HTR-8/SVneo (cell line): ENCODE results near the gene USP40.

Source experiments
- DNase-seq: peaks from one replicate; pipeline ENCODE4 v3.0.0; 2011; ENCODE audit warnings: low spot score, mixed read lengths; ENCODE audit not compliant: insufficient read length
- FAIRE-seq: peaks from 2 replicates; lab custom pipeline; 2011; peaks lifted over from hg19 to GRCh38; lab: Jason Lieb, UNC

The USP40 gene

GRCh38 chr2:233479616-233480489 lies 86.7 kb downstream of the USP40 start:
- DNase-seq (no peak), FAIRE-seq (no peak)

GRCh38 chr2:233477548-233478433 lies 88.8 kb downstream of the USP40 start:
- DNase-seq (no peak), FAIRE-seq (no peak)

- no peak for FAIRE-seq
- DNase-seq = no peak
These were observed 89.7 kb downstream of the USP40 start for GRCh38 chr2:233476651-233477547.

GRCh38 chr2:233476063-233476410 lies 90.5 kb downstream of the USP40 start:
- FAIRE-seq (no peak), DNase-seq (no peak)

GRCh38 chr2:233474308-233475160 lies 92.0 kb downstream of the USP40 start:
- no peak for DNase-seq
- no peak for FAIRE-seq

- FAIRE-seq = no peak
- DNase-seq = no peak
These were observed 92.7 kb downstream of the USP40 start for GRCh38 chr2:233473878-233474277.

- no peak for DNase-seq
- no peak for FAIRE-seq
These were observed 93.2 kb downstream of the USP40 start for GRCh38 chr2:233473386-233473791.

- FAIRE-seq = no peak
- no peak for DNase-seq
These were observed 95.1 kb downstream of the USP40 start for GRCh38 chr2:233471291-233472035.

GRCh38 chr2:233470839-233471238 lies 95.7 kb downstream of the USP40 start:
- no peak for FAIRE-seq
- no peak for DNase-seq

GRCh38 chr2:233470011-233470687 lies 96.4 kb downstream of the USP40 start:
- DNase-seq (no peak), FAIRE-seq (no peak)

- no peak for FAIRE-seq
- DNase-seq = no peak
These were observed 97.1 kb downstream of the USP40 start for GRCh38 chr2:233469261-233470010.

- DNase-seq (no peak), FAIRE-seq (peak; percentile 20)
These were observed 97.9 kb downstream of the USP40 start for GRCh38 chr2:233468741-233469110.

GRCh38 chr2:233468047-233468740 lies 98.4 kb downstream of the USP40 start:
- no peak for DNase-seq
- no peak for FAIRE-seq

GRCh38 chr2:233466991-233467603 lies 99.5 kb downstream of the USP40 start:
- no peak for FAIRE-seq
- DNase-seq = no peak

- no peak for DNase-seq
These were observed 101.9 kb downstream of the USP40 start for GRCh38 chr2:233464531-233465240.

GRCh38 chr2:233464056-233464455 lies 102.5 kb downstream of the USP40 start:
- DNase-seq (no peak), FAIRE-seq (no peak)

More at GRCh38 chr2:233464531-233465240, 101.9 kb downstream of the USP40 start:
- FAIRE-seq = no peak
